HG03439 (cell line): ENCODE results near the gene INS.

Experiments
- ATAC-seq: cut with Tn5 transposase; IDR thresholded peaks from one replicate; pipeline ENCODE4 v1.9.1; 2021; ENCODE audit warnings: mild to moderate bottlenecking, moderate library complexity; ENCODE audit not compliant: unreplicated experiment

Gene INS

DNA sequence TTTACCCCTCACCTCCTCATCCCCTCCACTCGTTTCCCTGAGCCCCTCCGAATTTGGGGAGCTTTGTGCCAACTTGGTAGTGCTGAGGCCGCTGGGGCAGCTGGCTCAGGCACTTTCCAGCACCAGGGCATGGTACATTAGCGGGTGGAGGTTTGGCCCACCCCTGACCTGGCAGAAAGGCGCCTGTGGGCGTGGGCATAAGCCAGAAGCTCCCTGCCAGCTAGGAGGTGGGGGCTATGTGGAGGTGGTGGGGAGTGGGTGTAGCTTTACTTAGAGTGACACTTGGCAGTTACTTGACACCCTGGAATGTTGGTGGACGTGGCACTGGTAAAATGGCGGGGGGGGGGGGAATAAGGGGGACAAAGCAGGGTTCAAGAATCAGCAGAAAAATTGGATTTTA is 11.5 kb downstream of the INS start:
- no peak for ATAC-seq

- ATAC-seq: no peak
These were observed 12.4 kb downstream of the INS start for GRCh38 chr11:2148595-2148994.

GRCh38 chr11:2147391-2147790 is 13.6 kb downstream of the INS start:
- ATAC-seq: no peak

DNA sequence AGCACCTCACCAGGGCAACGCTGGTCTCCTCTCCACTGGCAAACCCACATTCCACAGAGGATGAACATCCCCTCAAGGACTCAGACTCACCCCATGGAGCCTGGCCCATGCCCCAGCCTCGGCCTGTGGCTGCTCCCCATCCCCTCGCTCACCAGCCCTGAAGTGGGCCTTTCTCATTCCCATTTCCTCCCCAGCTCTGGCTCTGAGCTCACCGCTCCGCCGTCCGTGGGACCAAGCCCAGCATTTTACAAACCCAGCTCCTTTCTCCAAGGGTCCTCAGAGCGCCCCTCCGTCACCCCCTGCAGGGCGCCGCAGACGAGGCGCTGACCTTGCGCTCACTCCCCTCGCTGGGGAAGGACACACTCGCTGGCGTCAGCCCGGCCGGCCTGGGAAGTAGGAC is 15.0 kb downstream of the INS start:
- ATAC-seq: no peak

GRCh38 chr11:2144544-2145248 is 16.3 kb downstream of the INS start:
- no peak for ATAC-seq

- ATAC-seq: no peak
These were observed 17.0 kb downstream of the INS start for GRCh38 chr11:2143799-2144543.

DNA sequence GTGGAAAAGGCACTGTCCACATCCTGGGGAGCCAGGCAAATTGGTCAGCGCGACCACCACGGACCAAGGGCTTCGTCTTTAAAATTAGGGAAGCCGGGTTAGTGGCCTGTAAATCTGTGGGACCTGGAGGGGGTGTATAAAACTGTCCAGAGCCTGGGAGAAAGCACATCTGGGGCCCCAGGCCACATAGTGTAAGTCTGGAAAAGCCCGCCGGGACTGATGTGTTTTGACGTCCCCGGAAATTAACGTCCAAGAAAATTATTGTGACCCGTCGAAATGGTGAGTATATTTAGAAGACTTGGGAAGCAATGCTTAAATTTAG is 17.6 kb downstream of the INS start:
- no peak for ATAC-seq

- no peak for ATAC-seq
These were observed 18.2 kb downstream of the INS start for GRCh38 chr11:2142762-2143202.

DNA sequence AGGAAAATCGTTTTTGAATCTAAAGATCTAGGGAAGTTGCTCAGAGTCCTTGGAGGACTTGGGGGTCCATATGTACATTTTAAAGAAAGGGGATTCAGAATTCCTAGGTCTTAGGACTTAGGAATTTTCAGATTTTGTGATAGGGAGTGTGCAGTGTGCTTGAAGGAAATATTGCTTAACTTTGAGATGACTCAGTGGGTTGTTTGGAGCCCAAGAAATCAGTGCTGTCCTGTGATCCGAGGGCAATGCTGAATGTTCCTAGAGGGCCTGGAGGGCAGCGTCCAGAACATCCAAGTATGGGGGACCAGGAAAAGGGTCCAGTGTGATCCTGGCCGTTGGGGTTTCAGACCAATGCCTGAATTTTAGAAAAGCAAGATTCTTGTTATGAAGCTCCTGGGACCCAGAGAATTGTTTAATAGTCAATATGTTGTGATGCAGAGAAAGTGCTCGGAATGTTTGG is 18.7 kb downstream of the INS start:
- ATAC-seq: no peak

DNA sequence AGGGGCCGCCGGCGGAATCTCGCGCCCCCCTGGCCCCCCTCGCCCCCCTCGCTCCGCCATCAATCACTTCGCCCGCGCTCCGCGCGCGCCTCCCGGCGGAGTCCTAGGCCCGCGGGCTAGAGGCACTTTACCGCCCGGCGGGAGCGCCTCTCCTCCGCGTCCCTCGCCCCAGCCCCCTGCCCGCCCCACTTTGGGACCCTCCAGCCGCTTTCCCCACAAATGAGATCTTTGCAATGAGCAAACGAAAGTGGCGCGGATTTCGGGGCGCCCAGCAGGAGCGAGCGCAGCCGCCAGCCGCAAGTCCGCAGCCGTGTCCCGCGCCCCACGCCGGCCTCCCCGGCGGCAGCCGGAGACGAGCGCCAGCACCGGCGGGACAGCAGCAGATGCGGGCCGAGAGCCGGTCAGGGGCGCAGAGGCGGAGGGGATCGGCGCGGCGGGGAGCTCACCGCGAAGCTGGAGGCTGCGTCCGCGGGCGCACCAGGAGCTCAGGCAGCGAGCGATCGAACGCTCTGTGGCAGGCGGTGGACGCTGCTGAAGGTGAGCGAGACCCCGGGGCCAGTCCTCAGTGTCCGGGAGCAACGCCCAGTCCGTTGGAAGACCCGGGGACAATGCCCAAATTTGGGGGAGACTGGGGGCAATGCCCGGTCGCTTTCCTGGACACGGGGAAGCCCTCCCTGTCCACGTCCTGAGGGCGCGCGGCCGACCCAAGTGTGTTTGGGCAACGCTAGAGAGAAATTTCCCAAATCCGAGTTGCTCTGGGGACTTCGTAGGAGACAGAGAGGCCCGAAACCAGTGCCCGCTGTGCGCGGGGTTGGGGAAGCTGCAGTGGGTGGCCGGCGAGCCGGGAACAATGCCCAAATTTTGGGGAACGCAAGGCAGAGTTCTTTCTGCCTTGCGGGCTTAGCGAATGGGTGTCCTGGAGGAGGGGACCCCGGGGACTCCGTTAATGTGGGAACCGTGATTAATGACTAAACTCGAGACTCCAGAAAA is 20.3 kb downstream of the INS start:
- no peak for ATAC-seq

- no peak for ATAC-seq
These were observed 21.2 kb downstream of the INS start for GRCh38 chr11:2139621-2140337.

- no peak for ATAC-seq
These were observed 21.9 kb downstream of the INS start, which contains the start of gene IGF2 for GRCh38 chr11:2139123-2139521. Gene IGF2 (minus strand): TSS chr11:2139389. CDS start chr11:2135523, 3,866 bp downstream.

DNA sequence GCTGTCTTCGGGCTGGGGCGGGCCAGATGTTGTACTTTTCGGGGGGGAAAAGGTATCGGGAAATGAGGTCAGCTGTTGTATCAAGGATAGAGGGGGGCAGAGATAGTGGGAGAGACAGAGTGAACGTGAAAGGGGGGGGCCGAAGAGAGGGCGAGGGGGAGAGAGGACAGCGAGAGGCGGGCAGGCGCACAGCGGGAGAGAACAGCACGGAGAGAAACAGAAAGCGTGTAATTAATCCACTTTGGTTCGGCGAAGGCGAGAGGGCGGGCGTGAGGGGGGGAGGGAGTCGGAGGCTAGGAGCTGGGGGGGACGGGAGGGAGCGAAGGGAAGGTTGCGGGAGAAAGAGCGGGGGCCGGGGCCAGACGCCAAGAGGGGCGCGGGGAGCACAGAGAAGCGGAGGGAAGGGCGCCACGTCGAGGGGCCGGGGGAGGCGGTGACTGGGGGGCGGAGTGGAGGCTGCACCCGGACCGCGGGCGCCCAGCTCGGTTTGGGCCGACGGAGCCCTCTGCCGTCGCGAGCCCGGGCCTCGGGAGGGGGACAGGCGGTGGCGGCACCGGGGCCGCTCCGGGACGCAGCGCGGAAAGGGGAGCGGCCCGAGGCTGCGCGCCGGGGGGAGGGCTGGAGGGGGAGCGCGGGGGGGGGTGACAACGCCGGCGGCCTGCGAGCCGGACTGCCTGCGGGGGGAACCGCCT is 22.4 kb downstream of the INS start:
- no peak for ATAC-seq

DNA sequence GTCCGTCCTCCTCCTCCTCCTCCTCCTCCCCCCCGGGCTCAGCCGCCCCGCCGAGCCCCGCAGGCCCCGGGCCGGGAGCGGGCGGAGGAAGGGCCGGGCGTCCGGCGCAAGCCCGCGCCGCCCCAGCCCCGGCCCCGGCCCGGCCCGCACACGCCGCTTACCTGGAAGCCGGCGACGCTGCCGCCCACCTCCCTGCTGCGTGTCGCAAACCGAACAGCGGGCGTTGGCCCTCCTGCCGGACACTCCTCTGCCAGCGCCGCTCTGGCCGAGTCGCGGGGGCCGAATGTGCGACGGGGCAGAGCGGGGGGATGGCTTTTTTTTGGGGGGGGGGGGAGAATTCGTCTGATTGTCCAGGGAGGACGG is 23.0 kb downstream of the INS start:
- ATAC-seq: no peak

- ATAC-seq: no peak
These were observed 23.6 kb downstream of the INS start for GRCh38 chr11:2137202-2138067.

GRCh38 chr11:2136952-2137201 is 24.1 kb downstream of the INS start:
- no peak for ATAC-seq

GRCh38 chr11:2136209-2136951 is 24.6 kb downstream of the INS start:
- no peak for ATAC-seq

- ATAC-seq: no peak
These were observed 25.3 kb downstream of the INS start for GRCh38 chr11:2135648-2136201.
